Activated naive CD4-positive, alpha-beta T cell treated with anti-CD3 and anti-CD28 coated beads, Interleukin-2, amount 50 U/mL, for 16 hours (primary cell): Measurements from ENCODE around the gene SAMD11.
A peak's percentile ranks its signal among the peaks of the same experiment; 100 is the strongest.

Source experiments
- DNase-seq: peaks from one replicate; pipeline ENCODE4 v3.0.0-alpha.2; 2020

SAMD11 gene

GRCh38 chr1:917466-918091, 6.1 kb upstream of the SAMD11 start:
- DNase-seq: no peak

DNA sequence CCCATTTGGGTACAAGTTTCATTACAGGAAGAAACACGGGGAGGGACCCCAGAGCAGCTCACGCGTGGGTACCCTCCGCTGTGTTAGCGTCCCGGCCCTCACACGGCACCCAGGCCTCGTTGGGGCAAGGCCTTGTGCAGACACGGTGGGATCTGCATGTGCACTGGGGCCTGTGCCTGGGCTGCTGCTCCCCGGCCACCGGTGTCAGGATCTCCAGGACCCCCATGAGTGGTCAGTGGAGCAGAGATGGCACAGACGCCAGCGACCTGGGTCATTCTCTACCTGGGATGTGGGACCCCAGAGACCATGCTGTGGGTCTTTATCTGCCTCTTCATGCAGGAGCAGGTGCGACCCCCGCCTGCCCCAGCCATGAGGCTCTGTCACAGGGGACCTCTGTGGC, 5.4 kb upstream of the SAMD11 start:
- DNase-seq: no peak

DNA sequence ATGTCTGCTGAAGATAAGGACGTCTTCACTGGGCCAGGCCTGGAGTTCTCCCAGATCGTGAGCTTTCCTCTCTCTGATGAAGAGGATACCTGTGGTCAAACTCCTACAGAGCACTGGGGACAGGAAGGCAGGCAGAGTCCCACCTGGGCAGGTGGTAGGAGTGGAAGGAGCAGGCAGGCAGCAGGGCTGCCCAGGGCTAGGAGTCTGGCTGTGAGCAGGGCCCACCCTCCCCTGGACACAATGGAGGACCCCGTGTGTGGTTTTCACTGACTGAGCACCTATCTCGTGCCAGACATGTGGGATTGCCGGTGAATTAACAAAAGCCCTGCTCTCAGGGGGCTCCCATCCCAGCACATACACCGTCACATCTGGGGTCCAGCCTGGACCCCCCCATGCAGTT, 4.9 kb upstream of the SAMD11 start:
- DNase-seq: no peak

GRCh38 chr1:919271-919872, 4.4 kb upstream of the SAMD11 start:
- no peak for DNase-seq

GRCh38 chr1:920010-920409, 3.7 kb upstream of the SAMD11 start:
- DNase-seq: no peak

- DNase-seq: no peak
Measured at GRCh38 chr1:920521-920920, 3.2 kb upstream of the SAMD11 start.

DNA sequence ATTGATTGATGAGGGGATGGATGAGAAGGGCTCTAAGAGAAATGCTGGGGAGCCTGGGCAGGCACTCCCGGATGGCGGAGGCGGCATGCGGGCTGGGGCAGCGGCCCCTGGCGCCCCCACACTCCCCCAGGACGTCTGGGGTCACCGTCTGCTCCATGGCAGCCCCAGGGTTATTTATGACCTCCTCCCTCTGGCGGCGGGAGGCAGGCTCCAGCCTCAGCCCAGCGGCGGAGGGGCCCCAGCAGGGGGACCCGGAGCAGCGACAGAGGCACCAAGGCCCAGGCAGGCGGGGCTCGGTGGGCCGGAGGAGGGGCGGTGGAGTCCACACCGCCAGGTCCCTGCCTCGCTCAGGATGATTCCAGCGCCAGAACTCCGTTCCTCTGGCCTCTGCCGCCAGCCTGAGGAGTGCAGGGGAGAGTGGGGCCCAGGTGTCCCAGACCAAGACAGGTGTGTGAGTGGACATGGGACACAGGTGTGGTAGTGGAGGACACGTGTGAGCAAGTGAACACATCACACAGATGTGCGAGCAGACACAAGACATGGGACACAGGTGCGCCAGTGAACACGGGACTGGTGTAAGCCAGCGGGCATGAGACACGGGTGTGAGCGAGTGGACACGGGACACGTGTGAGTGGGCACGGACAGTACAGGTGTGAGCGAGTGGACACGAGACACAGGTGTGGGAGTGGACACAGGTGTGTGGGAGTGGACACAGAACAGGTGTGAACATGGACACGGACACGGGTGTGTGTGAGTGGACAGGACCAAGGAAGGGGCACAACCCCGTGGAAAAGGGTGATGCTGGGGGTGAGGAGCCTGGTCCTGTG, 2.5 kb upstream of the SAMD11 start:
- DNase-seq: peak; percentile 42

GRCh38 chr1:923991-924655, 400 bp downstream of the SAMD11 start:
- no peak for DNase-seq

GRCh38 chr1:924656-925560, 1.2 kb downstream of the SAMD11 start:
- DNase-seq: no peak

DNA sequence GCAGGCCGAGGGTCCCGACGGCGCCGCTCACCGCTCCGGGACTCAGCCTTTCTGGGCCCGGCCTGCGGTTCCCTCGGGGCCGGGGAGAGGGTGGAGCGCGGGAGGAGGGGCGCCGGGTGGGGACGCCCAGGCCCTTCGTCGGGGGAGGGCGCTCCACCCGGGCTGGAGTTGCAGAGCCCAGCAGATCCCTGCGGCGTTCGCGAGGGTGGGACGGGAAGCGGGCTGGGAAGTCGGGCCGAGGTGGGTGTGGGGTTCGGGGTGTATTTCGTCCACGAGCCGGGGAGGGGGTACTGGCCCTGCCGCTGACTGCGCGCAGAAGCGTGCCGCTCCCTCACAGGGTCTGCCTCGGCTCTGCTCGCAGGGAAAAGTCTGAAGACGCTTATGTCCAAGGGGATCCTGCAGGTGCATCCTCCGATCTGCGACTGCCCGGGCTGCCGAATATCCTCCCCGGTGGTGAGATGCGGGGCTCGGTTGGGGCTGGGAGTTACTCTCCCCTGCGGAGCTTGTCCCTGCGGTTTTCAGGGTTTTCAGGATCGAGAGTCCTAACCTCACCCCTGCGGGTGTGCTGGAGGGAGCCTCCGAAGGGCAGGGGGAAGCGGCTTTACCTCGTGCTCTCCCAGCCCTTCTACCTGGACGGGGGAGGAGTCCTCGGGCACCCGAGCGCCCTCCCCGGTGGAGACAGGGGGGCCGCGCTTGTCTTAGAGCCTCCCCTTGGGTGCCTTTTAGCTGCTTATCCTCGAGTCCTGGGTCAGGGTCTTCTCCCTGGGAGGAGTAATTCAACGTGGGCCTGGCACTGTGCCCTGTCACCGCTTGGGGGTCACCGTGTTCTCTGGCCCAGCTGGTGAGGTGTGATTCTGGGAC, 2.1 kb downstream of the SAMD11 start:
- DNase-seq: no peak

DNA sequence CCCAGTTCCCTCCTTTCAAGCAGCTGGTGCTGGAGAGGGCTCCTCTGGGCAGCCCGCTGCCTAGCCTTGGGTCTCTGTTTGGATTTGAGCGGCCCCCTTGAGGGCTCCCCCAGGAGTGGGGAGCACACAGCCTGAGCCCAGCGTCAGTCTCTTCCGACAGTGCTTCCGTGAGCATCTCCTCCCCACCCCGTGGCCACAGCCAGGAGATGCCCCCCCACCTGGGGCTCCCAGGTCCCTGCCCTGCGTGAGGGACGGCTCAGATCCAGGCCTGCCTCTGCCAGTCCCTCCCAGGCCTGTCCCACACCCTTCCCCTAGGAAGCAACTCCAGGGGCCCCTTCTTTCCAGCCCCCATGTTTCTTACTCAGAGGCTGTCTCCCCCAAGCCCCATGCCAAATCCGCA, 3.5 kb downstream of the SAMD11 start:
- no peak for DNase-seq

GRCh38 chr1:927748-928147, 4.0 kb downstream of the SAMD11 start:
- DNase-seq: no peak

- no peak for DNase-seq
Measured at GRCh38 chr1:928825-929661, 5.3 kb downstream of the SAMD11 start.

GRCh38 chr1:929712-930632, 6.2 kb downstream of the SAMD11 start:
- DNase-seq: no peak

DNA sequence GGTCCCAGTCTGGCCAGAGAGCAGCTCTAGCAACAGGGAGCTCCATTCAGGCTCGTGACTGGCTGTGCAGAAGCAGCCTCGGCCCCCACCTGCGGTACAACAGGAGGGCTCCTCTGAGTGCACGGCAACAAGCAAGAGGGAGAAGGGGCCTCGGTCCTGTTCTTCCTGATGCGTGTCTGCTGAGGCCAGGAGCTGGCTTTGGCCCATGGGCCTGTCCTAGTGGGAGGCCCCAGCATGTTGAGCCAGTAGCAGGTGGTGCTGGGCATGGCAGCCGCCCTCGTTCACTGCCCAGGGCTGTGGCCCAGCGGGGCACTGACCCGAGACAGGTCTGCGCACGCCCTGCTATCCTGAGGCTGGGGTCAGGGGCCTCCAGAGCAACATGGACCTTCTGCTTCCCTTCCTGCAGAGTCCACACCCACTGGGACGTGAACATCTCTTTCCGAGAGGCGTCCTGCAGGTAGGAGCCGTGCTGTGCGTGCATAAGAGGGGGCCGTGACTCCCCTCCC, 7.0 kb downstream of the SAMD11 start:
- DNase-seq: no peak

DNA sequence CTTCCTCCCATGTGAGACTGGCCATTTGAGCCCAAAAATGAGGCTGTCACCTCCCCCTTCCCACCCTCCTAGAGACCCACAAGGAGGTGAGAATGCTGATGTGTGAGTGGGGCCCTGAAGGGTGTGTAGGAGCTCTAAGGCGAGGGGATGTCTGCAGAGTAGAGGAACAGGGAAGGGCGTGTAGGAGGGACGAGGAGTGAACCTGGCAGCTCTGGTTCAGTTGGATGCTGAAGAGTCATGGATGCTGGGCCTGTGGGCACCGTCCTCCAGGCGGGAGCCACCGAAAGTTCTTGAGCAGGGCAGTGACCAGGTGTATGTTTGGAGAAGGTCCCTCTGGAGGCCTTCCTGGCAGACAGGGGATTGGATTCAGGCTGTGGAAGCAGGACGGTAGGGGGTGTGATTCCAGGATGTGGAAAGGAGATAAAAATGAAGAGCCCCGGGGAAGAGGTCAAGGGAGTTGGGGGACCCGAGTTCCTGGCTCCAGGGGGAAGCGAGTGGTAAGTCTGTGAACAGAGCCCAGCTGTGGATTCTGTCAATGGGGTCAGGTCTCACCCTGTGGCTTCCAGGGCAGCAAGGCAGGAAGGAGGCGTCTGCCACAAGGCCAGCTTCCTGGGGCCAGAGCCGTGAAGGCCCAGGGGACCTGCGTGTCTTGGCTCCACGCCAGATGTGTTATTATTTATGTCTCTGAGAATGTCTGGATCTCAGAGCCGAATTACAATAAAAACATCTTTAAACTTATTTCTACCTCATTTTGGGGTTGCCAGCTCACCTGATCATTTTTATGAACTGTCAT, 7.9 kb downstream of the SAMD11 start:
- no peak for DNase-seq

- DNase-seq: no peak
Measured at GRCh38 chr1:932173-932510, 8.4 kb downstream of the SAMD11 start.

GRCh38 chr1:932776-933602, 9.3 kb downstream of the SAMD11 start:
- no peak for DNase-seq
